NOMO-1 treated with dmso at 0.1 percent for 144 hours (cell line): Measurements from ENCODE around the gene SH3TC2.

Experiments used
- DNase-seq: peaks from one replicate; lab custom pipeline; 2025; ENCODE audit not compliant: unreplicated experiment; lab: John Stamatoyannopoulos, UW

SH3TC2 gene

DNA sequence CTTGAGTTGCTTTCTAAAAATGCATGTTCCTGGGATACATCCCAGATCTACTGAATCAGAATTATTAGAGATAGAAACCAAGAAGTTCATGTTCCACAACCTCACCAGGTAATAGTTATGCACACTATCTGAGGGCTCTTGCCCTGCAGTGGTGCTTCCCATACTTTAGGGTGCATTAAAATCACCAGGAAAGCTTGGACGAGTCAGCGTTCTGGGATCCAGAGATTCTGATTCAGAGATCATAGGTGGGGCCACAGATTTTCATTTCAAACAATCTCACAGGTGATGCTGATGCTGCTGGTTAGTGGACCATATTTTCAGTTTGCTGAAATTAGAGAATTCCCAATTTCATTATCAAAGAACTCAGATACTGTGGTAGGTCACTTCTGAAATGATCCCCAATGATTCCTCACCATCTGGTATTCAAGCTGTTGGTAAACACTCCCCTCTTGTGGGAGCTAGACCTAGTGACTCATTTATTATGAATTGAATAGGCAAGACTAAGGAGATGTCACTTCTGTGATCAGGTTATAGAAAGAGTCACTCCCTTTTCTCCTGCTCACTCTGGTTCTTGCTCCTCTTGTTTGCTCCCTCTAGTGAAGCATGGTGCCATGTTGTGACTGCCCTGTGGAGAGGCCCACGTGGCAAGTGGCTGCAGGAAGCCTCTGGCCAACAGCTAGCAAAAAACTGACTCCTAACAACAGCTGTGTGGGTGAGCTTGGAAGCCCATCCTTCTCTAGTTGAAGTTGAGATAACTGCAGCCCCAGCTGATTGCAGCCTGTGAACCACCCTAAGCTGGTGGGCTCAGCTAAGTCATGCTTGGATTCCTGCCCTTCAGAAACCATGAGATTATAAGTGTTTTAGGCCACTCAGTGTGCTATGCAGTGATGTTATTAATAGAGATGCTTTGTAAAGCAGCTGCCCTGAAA, 59.8 kb downstream of the SH3TC2 start:
- DNase-seq, result no peak

DNA sequence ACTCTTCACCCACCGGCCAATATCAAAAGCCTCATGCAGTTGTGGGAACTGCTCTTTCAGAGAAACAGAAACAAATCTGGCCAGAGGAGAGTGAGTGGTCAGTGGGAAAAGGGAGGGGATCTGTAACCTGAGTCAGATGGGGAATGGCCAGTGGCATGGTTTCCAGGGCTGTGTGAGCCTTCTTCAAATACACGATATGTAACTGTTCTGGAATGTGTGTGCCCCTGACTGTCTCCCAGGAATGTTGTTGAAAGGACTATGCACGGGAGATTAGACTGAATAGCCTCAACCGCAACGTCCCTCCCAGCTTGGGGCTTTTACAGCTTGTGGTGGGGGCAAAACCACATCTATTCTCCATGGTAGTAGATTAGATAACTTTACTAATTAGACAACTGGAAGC, 60.8 kb downstream of the SH3TC2 start:
- DNase-seq, result no peak

DNA sequence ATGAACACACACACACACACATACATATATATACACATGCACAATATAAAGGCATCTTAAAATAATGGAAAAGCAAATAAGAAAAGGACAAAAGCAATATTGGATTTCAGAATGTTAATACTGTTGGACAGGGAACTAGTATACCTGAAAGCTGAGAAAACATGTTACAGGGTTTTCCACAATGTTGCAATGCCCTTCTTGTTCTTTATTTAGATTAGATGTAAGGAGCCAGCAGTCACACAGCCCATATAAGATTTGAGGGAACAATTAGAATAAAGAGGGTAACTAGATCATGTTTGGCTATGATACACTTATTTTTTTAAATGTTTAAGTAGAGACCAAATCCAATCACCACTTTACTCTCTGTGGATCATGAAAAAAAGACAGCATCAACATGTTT, 61.7 kb downstream of the SH3TC2 start:
- DNase-seq, result no peak

DNA sequence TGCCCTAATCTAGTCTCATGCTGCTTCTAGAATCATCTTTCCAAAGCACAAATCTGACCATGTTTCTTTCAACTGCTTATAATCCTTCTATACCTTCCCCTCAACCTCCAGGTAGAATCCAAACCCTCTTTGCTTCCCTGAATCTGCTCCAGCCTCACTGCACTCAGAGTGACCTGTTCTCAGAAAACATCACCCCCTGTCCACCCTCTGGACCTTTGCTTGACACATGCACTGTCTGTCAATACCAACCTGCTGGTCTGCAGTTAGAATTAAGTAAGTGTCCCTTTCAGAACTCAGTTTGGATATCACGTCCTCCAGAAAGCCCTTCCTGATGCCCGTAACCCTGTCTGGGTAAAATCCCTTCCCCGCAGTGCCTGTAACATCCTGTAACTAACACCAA, 63.1 kb downstream of the SH3TC2 start:
- DNase-seq, result no peak

DNA sequence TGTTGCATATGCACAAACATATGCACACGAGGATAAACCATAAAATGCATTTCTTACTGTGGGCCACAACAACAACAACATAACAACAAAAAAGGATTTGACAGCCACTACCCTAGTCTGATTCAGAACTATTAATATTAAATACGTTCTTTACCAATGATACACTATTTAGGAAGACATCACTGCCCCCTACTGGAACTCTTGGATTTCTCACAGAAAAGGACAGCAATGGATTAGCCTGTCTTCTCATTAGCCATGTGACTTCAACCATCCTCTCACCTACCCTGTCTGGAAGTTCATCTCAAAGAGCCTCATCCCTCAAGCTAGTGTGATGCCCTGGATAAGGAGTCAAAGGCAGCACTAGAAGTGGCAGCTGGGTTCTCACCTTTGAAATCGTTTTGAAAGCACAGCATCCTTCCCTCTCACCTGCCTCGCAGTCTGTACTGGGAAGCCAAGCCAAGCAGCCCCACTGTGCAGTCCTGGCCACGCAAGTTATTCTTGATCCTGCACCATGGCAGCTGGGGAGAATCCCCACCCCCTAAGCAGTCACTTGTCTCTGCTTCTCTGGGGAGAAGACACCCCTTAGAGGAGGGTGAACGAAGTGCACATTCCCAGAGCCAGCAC, 64.6 kb downstream of the SH3TC2 start:
- peak; percentile 1 for DNase-seq

DNA sequence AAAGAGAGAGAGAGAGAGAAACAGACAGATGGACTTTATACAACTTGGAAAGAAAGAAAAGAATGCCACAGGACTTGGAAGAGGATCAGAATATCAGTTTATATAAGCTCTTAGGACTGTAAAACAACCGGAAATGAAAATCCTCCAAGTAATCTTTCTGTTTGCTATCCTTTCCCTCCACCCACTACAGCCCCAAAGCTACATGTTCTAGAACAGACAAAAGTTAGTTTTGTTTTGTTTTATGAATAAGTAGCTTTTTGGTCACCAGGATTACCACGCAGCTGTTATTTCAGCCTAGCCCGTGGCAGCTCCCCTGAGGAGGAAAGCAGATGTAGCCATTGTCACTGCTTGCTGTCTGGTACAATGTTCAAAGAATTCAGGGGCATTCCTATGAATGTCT, 66.6 kb downstream of the SH3TC2 start:
- DNase-seq, result no peak

DNA sequence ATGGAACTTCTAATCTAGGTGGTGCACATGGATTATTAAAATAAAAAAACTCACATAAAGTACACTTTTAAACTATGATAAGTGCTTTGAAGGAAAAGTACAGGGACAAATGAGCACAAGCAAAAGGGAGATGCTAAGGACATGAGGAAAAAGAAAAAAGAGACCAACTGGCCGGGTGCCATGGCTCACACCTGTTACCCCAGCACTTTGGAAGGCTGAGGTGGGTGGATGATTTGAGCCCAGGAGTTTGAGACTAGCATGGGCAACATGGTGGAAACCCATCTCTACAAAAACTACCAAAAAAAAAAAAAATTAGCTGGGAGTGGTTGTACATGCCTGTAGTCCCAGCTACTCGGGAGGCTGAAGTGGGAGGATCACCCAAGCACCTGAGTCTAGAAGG, 67.1 kb downstream of the SH3TC2 start:
- DNase-seq, result no peak

DNA sequence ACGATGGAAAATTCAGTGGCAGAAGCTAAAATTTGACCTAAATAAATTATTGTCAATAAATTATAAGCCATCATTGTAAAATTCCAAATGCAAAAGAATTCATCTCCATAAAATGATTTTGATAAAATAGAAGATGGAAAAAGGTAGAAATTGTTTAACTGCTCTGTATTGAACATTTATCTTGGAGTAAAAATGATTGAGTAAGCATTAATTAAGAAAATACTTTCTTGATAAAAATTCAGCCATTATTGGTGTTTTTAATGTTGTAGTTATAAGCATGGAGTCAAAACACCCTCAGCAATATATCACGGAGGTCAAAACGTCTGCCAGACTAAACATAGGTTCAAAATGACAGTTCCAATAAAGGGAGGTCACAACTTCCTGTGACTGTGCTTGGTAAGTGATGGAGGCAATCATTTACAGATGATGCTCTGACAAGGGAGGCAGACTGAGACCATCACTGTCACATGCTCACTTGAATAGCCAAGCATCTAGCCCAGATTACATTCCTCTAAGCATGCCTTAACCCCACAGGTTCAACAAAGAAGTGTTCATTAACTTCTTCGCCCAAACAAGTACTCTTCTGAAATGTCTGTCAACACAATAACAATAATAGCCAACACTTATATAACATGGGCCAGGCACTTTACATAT, 69.5 kb downstream of the SH3TC2 start:
- DNase-seq, result no peak

DNA sequence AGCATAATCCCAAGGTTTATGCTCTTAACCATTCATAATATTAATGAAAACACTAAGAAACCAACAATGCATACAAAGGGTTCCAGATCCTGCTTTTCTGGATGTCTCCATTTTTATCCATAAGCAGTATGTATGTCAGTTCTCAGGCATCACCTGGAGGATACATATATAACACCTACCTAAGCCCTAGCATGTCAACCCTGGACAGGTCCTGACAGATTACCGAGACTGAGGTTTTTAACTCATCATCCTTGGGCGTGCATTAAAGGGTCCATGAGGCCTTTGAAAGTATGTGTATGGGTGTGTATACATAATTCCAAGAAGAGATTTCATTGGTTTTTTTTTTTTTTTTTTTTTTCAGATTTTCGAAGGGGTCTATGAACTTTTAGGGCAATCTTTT, 70.6 kb downstream of the SH3TC2 start:
- no peak for DNase-seq

DNA sequence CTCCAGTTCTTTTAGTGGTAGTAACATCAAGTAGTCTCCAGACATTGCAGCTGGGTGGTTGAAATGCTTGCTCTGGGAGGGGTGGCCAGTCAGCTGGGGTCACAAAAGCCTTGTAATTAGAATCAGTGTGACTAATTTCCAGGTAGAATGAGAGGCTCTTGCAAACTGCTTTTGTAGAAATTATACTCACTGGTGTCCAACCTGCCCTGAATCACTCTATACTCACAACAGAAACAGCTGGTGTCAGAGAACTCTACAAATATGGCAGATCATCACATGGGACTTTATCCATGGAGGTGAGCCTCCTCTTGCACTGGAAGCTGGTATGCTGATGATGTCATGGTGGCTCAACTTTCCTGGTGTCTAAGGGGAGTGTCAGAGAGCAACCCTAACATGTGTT, 71.3 kb downstream of the SH3TC2 start:
- DNase-seq, result no peak

DNA sequence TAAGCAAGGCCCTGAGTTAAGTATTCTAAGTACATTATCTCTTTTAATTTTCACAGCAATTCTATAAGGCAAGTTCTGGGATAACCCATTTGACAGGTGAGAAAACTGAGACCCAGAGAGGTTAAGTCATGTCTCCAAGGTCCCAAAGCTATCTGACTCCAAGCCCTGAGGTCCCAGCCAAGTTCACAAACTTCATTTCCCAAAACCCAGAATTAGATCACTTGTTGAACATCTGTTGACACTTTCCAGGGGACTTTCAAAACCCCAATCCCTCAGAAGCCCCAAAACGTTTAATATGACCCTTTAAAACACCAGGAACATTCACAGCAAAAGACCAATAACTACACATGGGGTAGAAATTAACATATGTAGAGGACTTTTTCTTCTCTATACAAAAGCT, 72.0 kb downstream of the SH3TC2 start:
- no peak for DNase-seq

DNA sequence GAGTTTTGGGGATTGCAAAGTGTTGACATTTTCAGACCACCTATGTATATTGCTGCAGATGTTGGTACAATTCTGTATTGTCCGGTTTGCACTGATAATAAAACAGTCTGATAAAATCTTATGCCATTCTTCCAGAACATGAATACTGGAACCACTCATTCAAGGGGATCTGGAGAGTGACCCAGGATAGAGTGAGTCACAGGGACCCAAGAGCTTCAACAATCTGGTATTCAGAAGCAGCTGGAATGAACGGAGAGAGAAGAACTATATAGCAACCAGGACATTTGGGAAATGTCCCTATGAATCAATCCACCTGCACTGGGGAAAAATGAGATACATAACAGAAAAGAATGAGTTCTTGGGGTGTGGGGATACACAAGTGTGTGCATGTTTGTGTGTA, 73.3 kb downstream of the SH3TC2 start:
- DNase-seq, result no peak

DNA sequence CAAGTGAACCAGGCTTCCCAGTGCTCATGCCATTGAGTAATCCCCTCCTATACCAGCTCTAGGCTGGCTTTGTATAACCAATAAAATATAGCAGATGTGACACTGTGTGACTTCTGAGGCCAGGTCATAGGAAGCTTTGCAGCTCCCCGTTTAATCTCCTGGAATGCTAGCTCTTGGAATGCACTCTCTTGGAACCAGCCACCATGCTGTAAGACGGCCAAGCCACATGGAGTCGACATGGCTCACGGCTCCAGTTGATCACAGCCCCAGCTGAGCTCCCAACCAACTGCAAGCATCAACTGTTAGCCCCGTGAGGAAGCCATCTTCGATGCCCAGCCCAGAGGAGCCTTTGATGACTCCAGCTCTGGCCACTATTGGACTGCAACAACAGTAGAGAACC, 74.5 kb downstream of the SH3TC2 start:
- no peak for DNase-seq

DNA sequence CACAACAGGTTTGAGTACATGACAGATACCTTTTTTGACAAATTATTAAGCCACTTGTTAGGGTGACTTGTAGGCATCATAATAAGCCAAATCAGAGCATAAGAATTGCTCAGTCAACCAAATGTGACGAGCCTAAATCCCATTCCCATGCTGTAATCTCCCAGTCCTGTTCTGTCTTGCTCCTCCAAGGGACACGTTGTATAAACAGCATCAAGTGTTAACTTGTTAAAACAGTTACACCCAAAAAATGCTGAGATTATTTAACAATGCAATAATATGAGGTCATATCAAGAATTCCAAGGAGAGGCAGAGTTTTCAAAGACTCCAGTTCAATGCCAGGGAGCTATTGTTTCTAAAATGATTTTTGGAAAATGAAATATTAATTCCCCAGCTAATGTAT, 76.2 kb downstream of the SH3TC2 start:
- no peak for DNase-seq

DNA sequence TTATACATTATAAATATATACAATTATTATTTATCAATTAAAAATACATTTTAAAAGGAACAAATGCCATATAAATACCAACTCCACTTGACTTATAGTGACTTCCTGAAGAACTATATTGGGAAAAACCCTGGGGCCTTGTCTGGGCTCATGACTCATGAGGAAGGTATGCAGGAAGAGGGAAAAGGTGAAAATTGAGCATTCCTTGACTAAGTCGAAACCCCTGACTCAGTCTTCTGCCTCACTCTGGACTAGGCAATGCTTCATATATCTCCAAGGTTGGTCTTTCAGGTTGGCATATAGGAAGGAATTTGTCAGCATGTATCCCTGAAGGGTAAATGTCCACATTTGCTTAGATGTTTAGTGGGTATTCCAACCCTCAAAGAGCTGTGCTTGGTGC, 78.5 kb downstream of the SH3TC2 start:
- no peak for DNase-seq

DNA sequence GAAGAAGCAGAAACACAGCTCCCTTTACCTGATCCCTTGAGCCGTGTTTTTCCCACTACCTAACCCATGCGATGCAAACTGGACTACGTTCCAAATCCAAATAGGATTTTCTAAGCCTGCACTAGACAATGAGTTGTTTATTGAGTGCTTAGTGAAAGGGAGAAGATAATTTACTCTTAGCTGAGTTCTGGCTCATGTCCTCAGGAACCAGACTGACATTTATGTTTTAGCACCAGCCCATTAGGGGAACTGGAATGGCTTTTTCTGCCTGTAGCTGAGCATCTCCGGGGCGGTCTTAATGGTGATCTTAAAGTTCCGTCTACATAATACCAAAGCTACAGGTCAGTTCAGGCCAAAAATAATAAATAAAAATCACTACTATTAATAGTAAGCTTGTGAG, 81.5 kb downstream of the SH3TC2 start:
- DNase-seq, result no peak

DNA sequence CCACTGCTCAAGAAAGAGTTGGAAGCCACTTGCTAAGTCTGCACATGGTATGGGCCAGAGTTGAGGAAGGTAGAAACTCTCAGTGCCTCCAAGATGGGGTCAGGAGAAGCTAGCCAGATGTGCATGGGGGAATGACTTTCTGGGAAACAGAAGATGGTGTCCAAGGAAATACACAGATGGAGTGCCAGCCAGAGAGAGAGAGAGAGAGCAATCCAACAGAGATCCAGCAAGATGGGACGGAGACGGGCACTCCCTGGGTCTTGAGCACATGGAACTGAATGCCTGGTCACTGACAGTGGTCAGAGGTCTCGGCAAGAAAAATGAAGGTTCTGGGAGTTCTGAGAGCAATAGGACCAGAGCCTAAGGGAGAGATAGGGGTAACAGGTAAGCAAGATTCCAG, 82.1 kb downstream of the SH3TC2 start:
- no peak for DNase-seq

DNA sequence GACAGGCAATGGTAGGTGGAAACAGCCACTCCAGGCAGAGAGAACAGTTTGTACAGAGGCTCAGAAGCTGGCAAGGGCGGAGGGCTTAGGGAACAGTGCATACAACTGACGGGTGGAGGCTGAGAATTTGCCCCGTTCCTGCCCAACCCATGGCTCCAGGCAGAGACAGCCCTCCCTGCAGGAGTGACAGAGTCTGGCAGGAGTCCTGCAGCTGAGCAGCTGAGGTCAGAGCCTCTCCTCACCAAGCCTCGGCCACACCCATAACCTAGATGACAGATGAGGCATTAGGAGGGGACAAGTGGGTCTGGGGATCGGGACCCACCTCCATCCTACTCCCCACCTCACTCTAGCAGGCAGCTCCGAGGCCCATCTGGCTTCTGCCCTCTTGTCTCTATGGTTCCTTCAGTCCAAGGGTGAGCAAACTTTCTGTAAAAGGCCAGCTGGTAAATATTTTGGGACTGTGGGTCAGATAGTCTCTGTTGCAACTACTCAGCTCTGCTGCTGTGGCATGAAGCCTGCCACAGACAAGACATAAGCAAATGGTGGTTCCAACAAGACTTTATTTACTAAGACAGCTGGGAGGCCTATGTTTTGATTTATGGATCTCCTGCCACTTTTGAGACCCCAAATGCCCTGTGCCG, 83.7 kb downstream of the SH3TC2 start:
- DNase-seq, result no peak

DNA sequence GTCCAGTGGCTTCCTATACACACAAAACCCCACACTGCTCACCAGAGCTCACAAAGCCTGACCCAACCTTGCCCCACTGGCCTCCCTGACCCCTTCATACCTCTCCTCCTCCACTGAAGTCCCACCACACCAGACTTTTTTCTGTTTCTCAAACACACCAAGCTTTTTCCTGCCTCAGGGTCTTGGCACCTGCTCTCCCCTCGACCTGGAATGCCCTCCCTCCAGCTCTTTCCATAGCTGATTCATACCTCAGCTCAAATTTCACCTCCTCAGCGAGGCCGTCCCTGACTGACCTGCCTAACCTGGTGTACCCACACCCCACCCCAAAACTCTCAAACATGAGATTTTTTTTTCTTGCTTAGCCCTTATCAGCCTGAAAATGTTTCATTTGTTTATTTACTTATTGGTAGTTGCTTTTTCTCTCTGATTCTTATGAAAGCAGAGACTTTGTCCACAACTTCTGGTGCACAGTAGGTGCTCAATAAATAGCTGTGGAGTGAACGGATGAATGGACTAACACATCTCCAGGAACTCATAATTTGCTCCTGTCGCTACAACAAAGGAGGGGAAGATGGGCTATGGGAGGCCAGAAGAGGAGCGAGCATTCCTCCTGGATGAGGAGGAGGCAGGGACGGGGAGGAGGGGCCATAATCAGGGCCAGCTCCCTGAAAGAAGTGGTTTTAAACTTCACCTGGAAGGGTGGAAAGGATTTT, 84.3 kb downstream of the SH3TC2 start:
- DNase-seq, result no peak

DNA sequence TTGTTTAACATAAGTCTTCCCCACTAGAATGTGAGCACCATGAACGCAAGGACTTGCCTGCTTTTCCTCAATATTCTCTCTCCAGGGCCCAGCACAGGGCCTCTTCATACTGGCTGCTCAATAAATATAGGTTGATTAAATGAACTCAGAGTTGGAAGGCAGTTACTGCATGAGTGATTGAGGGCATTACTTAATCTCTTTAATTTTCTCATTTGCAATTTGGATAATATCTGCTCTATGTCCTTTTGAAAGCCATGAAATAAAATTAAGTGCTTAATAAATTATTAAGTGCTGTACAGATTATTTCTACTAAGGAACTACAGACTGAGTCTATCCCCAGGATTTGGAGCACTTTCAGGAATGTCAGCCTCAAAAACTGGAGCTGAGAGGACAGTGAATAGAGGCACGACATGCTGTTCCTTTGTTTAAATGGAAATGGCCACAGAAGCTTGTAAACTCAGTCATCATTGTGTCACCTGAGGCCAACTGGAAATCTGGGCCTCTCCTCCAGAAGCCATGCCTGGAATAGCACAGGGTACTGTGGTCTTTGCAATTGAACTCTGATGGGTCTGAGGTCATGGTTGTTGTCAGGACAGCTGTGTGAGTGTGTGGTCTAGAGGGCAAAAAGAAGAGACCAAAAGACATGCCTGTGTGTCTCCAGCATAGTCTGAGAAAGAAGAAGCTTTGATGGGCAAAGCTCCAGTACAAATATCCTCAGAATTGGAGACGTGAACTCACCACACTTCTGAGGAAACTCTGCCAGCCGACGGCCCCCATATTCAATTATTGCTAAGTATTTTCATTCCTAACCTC, 86.1 kb downstream of the SH3TC2 start:
- DNase-seq, result no peak
